ENCODE data around the gene CCDC167.

The CCDC167 gene

DNA sequence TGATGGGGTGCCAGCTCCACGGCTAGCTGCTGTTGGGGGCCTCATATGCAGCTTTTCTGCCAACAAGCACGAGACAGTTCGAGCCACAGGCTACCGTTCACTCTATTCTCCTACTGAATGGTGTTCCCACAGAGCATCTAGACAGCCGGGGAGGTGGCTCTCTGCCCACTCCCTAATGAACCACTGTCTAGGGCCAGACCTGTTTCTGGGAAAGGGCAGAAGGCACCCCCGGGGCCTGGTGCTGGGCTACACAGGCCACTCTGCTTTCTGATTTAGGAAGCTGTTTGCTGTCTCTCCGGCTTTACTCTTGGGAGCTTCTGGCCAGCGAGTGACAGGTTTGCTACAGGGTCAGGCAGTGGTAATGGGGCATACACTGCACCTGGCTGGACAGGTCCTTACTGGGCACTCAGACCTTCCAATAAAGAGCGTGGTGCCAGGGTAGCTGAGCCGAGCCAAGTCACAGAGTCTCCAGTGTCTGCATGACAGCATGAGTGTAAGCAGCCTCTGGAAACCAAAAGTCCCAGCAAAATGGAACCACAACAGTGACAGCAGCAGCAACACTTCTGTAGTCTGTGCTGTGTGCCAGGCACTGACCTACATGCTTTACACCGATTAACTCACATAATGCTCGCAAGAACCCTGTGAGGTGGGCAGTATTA lies 8.4 kb downstream of the CCDC167 start:
- DNase-seq (ENCODE audit: low read depth in 1 of 2, low spot score in 1 of 2) = no peak

DNA sequence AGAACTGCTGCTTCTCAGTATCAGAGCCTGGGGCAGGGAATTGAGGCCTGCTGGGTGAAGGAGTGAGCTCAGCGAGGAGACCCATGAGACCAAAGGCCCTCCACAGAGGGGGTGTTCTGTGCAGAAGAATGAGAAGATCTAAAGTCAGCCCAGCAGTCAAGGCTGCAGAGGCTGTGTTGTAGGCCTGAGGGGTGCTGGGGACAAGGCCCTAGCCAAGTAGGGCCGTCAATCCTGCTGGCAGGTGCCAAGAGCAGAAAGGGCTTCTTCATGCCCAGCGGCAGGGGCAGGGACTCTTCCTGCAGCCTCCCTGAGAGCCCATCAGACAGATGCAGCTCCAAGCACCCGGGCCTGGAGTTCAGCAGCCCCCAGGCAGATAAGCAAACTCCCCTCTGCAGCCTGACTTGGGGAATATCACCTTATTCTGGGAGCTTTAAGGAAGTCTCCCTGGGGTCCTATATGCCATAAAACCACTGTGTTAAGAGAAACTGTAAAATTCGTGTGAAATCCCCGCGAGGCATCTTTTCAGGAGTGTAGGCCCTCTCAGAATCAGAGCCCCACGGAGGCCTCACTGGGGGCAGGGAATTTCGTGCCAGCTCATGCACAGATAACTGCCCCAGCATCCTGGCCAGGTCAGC lies 9.0 kb downstream of the CCDC167 start:
- DNase-seq (ENCODE audit: low read depth in 1 of 2, low spot score in 1 of 2) = no peak

DNA sequence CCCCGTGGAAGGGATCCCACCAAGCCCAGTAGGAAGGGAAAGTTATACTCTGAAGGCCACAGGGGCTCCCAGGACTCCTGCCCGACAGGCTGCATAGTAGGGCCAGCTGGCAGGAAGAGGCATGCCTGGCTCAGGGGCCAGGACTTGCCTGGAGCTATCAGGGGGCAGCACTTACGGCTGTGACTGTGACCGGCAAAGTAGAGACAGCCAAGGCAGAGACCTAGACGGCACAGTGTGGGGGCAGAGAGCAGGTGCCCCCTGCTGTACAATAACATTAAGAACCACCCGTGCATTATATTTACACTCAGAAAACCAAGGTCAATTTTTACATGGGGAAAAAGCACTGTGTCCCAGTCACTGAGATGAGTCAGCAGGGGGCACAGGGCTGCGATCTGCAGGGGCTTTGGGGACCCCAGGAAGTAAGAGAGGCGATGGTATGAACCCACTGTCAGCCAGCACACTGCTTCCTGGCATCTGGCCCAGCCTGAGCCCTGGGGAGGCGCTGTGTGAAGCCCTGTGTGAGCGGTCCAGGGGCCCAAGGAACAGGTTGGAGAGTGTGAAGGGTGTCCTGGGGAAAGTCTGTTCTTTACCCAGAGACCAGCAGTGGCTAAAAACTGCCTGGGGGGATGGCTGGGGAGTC lies 9.9 kb downstream of the CCDC167 start:
- DNase-seq (ENCODE audit: low read depth in 1 of 2, low spot score in 1 of 2) = no peak

DNA sequence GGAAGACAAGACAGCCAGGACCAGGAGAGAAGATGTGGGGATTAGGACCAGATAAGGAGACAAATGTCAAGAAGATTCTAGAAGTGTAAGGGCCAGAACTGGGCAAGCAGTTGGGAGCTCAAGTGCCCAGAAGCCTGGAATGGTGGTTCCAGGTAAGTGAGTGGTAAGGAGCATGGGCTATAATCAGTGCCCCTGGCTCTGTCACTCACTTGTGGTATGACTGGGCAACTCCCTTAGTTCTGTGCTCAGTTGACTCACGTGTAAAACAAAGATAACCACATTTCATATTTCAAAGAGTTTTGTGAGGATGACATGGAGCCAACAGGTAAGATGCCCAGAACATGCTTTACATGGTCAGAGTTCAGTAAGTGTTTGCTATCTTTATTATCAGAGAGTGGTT lies 11.2 kb downstream of the CCDC167 start:
- DNase-seq (ENCODE audit: low read depth in 1 of 2, low spot score in 1 of 2) = no peak

DNA sequence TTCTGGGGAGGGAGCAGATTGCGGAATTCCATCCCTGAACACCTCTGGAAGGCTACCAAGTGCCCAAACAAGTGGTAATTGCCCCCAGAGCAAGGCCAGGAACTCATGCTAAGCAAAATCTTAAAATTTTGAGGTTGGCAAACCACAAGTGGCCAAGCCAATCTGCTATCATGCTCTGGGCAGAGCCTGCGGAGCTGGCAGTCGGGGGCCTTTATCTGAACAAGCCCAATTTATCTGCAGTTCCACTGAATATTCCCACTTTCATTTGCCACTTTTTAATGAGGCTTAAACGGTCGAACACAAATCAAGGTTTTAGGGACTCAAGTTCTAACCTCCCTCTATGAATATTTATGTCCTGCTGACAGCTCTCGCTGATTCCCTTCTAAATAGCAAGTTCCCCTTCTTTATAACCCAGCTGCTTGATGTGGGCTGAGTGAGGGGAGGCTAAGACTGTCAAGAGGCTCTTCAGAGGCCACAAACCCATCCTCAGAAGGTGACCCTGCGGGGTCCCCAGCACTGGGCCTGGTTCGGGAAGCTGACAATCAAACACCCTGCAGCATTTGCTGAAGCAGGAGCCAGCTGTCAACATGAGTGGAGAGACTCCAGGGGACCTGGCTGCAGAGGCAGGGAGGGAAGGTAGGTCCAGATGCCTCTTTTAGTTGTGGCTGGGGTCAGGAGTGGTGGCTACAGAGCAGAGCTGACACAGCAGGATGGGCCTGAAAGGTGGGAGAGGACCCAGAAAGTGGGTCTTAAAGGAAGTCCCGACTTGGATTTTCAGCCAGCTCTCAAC lies 11.9 kb downstream of the CCDC167 start:
- DNase-seq (ENCODE audit: low read depth in 1 of 2, low spot score in 1 of 2) = no peak

DNA sequence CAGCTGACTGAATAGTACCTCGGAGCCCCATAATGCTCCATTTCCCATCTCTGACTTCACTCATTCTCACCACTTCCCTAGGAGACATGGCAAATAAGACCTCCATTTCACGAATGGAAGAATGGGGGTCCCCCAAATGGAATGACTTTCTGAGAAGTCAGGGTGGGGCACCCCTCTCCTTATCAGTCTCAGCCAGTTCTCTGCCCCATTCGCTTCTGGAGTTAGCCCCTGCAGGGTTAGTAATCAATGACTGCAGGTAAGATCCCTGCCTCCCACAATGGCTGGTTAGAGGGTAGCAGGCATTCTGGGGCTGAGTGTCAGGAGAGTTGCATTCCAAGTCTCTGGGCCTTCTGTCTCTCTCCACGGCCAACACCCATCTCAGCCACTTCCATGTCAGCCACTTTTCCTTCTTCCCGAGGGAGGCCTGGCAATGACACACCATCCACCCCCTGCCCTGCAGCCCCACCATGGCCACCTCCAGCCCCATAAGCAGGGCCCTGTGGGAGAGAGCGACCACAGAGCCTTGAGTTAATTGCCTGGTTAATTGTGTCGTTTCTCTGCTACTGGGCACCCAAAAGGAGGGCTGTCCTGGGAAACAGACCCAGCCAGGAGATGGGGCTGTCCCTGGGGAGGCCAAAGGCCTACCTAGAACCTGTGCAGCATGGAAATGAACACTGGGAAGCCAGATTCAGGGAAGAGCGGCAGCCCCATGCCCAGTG lies 13.4 kb downstream of the CCDC167 start:
- DNase-seq (ENCODE audit: low read depth in 1 of 2, low spot score in 1 of 2) = no peak

DNA sequence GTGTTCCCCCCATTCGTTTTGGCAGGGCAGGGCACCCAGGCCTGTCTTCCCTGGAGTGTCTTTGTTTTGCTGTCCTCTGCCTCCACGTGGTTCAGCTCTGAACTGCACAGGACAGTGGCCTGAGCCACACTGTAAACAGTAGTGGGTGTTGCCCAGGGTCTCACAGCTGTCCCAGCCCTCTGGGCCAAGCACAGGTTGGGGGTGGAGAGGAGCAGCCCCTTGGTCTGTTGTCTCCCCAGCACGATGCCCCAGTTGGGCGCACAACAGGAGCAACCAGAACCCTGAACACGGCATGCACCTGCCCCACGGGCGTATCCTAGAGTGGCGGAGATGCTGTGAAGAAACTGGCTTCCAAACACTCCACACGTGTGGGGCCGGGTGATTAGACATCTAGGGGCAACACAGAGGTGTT lies 14.4 kb downstream of the CCDC167 start:
- no peak for DNase-seq (ENCODE audit: low read depth in 1 of 2, low spot score in 1 of 2)

DNA sequence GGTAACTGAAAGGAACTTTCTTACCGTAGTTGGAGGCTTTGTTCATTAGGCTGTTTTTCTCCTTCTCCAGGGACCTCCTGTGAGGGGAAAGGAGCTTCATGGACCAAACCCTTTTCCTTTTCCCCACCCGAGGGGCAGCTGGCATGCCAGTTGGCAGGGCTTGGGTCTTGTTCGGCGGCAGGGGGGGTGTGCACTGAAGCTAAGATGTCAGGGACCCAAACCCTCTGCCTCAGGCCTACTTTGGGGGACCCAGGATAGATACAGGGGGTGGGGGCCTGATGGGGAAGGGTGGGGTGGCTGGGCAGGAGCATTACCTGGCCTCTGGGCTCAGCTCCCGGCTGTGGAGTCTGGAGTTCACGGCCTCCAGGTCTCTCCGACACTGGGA lies 14.9 kb downstream of the CCDC167 start:
- no peak for DNase-seq (ENCODE audit: low read depth in 1 of 2, low spot score in 1 of 2)

DNA sequence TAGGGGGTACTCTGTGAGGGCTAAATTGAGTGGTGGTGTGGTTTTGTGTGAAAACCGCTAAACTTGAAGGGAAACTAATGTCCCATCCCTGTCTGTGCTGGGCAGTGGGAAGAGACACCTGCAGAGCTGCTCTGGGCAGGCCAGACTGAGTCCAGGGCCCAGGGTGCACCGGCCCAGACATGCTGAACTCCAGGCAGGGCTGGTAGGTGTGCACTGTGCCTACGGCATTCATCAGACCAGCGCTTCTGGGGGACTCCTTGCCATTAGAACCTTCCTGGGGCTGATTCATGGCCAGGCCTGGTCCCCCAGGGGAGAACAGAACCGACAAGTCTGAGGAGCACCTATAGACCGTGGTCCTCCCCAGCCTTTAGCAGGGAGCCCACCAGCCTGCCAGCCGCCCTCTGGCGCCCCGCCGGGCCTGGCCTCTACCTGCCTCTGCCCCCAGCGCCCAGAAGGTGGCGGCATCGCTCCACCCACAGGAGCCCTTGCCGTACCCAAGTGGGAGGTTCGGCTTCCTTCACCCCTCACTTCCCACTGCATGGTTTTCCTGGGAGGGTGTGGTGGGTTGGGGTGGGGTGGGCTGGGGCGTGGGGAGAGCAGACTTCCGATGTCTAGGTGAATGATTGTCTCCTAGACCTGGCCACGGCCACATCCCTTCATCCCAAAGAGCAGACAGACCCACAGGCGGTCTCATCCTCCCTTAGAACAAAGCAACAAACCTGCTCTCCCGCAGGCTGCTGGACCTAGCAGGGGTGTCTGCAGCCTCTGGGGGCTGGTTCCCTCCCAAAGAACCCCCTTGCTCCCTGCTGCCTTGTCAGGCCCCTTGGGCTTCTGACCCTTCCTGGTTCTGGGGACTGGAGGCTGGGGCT lies 15.5 kb downstream of the CCDC167 start:
- peak; percentile 60 to 63 for DNase-seq (ENCODE audit: low read depth in 1 of 2, low spot score in 1 of 2)

DNA sequence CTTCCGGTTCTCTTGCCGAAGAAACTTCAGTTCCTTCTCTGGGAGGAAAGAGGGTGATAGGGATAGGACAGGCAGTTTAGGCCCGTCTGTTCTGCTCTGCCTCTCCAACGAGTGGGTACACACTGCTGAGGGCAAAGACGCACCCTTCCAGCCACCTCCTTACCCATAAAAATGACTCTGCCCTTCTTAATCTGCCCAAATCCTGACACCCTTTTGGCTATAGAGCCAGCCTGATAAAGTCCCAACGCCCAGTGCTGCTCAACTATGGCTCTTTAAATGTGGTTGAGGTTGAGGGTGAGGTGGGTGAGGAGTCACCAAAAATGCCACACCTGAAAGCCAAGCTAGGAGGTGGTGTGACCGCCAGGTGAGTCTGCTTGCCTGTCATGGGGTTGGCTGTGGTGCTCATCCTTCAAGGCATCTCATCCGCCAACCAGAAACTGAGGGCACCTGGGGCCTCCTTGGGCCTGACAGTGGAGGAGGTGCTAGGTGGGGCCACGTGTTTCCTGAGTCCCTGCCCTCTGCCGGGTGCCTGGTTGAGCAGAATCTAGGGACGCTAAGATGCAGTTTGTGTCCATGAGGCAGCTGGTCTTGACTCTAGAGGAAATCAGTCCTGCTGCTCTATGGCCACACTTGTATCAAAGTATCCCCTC lies 16.3 kb downstream of the CCDC167 start:
- DNase-seq (ENCODE audit: low read depth in 1 of 2, low spot score in 1 of 2) = no peak

DNA sequence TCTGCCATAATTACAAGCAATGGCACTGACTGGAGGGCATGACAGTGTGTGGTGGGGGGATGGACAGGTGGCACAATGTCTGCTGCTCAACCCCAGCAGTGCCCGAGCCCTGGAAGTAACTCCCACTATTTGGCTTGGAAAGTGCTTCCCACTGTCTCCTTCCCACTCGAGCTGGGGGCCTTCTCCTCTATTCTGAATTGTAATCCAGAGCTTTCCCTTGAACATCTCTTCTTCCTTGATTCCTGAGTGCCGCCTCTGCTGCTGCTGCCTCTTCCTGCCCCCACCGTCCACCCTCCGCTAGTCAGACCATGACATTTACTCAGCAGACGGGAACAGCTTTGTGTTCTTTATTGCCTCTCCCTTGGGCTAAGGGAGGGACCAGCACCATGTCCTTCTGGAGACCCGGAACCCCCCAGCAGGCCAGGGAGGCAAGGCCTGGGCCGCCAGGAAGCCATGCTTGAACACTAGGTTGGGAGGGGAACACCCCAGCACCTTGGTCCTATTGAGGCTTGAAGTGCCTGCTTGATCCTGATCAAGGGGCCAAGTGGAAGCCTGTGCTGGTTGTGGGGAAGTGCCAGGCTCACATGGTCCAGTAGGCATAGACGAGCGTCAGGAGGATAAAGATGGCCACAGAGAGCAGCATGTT lies 17.0 kb downstream of the CCDC167 start:
- DNase-seq (ENCODE audit: low read depth in 1 of 2, low spot score in 1 of 2) = no peak

DNA sequence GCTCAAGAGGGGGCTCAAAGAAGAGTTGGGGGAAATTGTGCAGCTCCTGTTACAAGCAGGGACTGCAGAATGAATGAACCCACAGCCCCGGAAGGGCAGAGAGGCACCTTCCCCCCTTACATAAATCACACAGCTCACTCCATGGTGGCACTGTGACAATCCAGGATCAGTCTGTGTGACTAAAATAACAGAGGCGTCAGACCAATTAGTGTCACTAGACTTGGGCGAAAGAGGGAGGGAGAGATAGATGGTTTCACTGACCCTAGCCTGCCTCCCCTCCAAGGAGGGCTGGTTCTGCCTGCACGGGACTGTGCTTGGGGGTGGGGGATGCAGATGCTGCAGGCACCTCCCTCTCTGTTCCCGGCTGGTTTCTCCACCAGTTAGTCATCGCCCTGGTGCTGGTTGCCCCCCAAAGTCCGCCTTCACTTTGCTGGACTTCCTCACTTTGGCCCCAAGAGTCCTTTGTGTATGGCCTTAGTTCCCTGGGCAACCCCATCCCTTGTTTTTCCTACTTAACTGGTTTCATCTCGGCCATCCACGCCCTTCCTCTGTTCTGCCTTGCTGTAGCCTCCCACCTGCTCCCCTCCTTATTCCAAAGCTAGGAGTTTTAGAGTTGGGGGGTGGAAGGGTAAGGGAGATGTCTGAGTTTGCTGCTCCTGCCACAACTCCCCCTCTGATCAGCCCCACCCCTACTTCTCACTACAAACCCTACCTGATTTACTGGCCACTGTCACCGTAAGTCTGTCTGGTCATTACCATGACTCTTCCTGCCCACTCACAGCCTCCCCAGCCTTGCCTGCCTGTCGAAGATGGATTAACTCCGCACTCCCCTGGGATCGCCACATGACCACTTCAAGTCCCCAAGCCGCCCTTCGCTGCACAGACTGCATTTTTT lies 17.7 kb downstream of the CCDC167 start:
- DNase-seq (ENCODE audit: low read depth in 1 of 2, low spot score in 1 of 2) = no peak

DNA sequence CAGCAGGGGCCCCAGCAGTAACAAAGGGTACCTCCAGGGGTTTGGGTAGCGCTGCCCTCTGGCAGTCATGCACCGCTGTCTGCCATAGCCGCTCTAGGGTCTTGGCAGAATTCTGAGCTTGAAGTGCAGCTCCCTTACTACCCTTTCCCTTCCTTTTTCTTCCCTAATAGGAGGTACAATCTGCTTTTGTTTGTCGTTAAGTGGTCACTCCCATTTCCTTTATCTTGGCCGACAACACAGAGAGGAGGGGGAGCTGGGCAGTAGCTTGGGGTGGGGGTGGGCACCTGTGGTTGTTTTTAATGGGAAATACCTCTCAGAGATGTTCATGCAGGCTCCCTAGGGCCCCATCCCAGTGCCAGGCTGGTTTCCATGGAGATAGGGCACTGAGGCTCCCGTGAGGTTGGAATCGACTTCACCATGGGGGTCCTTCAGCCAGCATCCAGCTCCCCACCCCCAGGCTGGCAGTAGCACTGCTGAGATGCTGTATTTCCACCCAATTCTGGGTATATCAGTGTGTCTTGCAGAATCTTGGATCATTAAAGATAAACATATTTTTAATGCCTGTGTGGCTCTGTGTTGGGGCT lies 18.6 kb downstream of the CCDC167 start:
- DNase-seq (ENCODE audit: low read depth in 1 of 2, low spot score in 1 of 2) = no peak

DNA sequence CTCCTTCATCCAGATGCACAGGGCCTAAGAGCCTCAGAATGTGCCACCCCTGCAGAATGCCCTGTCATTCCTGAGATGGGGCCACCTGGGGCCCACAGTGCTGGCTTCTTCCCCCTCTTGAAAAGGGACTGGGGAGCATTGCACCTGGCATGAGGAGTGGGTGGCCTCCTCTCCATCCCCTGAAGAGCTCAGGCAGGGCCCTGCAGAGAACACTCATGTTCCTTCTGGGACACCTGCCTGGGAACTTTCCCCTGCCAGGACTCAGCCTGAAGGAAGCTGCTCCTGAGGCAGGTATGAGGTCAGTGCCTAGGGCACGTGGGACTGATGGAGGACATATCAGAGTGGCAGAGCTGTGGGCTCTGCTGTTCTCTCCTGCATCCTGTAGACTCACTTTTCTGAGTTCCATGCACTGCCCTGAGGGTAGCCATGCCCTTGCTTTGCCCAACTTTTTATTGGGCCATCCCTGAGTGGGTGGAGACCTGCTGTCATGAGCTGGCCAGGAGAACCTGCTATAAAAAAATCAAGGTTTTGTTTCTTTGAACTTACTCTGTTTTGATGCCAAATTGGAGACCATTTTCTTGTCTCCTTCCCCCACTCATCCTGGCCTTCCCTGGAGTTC lies 19.5 kb downstream of the CCDC167 start:
- no peak for DNase-seq (ENCODE audit: low read depth in 1 of 2, low spot score in 1 of 2)

DNA sequence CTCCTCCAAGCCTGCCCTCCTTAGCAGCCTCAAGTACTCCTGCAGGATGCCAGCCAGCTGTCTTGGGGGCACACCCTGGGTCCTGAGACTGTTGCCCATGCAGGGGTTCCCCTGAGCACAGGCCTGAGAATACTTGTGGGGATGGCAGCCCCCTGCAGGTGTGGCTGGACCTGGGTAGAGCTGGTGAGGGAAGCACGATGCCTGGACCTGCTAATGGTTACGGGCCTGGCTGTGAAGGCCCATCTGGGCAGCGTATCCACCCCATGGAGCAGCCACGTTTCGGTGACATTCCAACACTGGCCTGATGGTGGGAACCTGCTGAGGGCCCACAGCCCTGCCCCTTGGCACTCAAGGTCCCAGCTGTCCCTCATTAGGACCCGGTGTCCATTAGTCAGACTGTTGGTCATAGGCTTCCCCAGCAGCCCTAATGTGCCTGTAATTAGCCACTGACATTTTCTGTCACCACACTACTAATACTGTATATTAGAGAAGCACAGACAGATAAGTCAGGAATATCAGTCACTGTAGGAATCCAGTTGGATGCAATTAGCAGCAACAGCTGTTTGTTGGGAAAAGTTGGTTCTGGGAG lies 20.3 kb downstream of the CCDC167 start:
- DNase-seq (ENCODE audit: low read depth in 1 of 2, low spot score in 1 of 2) = no peak

DNA sequence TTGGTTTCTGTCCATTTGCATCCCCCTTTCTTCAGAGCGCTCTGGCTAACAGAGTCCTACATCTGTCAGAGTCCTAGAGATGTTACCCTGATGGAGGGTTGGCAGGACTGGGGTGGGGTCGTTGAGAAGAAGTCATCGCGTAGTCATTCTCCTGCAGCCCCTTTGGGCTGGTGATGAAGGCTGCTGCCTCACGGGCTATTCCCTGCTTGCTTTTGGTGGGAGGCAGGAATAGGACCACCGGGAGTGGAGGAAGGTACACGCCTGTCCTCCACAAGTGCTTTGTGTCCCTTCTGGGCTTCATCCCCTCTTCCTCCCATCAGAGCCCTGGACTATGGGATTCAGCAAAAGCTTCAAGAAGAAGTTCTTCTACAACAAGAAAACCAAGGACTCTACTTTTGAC lies 20.9 kb downstream of the CCDC167 start:
- no peak for DNase-seq (ENCODE audit: low read depth in 1 of 2, low spot score in 1 of 2)
